HEK293 (cell line): ENCODE measurements around the gene TNFSF13.

ENCODE experiments used
- ATF2 ChIP-seq: fragments of 450-650 bp; formaldehyde crosslinking; IDR thresholded peaks from 2 replicates; pipeline ENCODE4 v1.5.1; 2016; ENCODE audit warnings: missing biosample characterization, missing genetic modification characterization, low read depth
- BCL11B ChIP-seq: fragments of 450-650 bp; formaldehyde crosslinking; IDR thresholded peaks from 2 replicates; pipeline ENCODE4 v1.5.1; 2016; ENCODE audit warnings: low read depth, missing biosample characterization, missing genetic modification characterization
- FEZF1 ChIP-seq: fragments of 450-650 bp; formaldehyde crosslinking; IDR thresholded peaks from 2 replicates; pipeline ENCODE4 v1.5.1; 2016; ENCODE audit warnings: missing biosample characterization, missing genetic modification characterization
- HIC1 ChIP-seq: fragments of 450-650 bp; formaldehyde crosslinking; IDR thresholded peaks from 2 replicates; pipeline ENCODE4 v1.5.1; 2016; ENCODE audit warnings: missing biosample characterization, missing genetic modification characterization
- KLF1 ChIP-seq: fragments of 450-650 bp; formaldehyde crosslinking; IDR thresholded peaks from 2 replicates; pipeline ENCODE4 v1.5.1; 2016; ENCODE audit warnings: missing biosample characterization, missing genetic modification characterization
- PATZ1 ChIP-seq: fragments of 450-650 bp; formaldehyde crosslinking; IDR thresholded peaks from 2 replicates; pipeline ENCODE4 v1.5.1; 2016; ENCODE audit warnings: missing biosample characterization, missing genetic modification characterization
- PBX3 ChIP-seq: sonication (generic); formaldehyde crosslinking; IDR thresholded peaks from 2 replicates; pipeline ENCODE4 v1.8.1; 2022; ENCODE audit warnings: mild to moderate bottlenecking, moderate library complexity, missing genetic modification reagents
- TRIM28 ChIP-seq: IDR thresholded peaks from 2 replicates; pipeline ENCODE4 v1.6.1; 2011; ENCODE audit warnings: low read length, control low read depth, borderline replicate concordance
- ZBTB17 ChIP-seq: fragments of 450-650 bp; formaldehyde crosslinking; IDR thresholded peaks from 2 replicates; pipeline ENCODE4 v1.5.1; 2016; ENCODE audit warnings: missing biosample characterization, missing genetic modification characterization
- ZBTB49 ChIP-seq: fragments of 450-650 bp; formaldehyde crosslinking; IDR thresholded peaks from 2 replicates; pipeline ENCODE4 v1.5.1; 2016; ENCODE audit warnings: missing biosample characterization, missing genetic modification characterization, low read depth
- ZNF132 ChIP-seq: fragments of 450-650 bp; formaldehyde crosslinking; IDR thresholded peaks from 2 replicates; pipeline ENCODE4 v1.5.1; 2017; ENCODE audit warnings: missing biosample characterization, missing genetic modification characterization, borderline replicate concordance
- ZNF148 ChIP-seq: fragments of 450-650 bp; formaldehyde crosslinking; IDR thresholded peaks from 2 replicates; pipeline ENCODE4 v1.5.0; 2017; ENCODE audit warnings: missing biosample characterization, missing genetic modification characterization, borderline replicate concordance
- ZNF155 ChIP-seq: fragments of 450-650 bp; formaldehyde crosslinking; IDR thresholded peaks from 2 replicates; pipeline ENCODE4 v1.5.1; 2016; ENCODE audit warnings: missing biosample characterization, missing genetic modification characterization
- ZNF18 ChIP-seq: fragments of 450-650 bp; formaldehyde crosslinking; IDR thresholded peaks from 2 replicates; pipeline ENCODE4 v1.5.1; 2016; ENCODE audit warnings: missing biosample characterization, missing genetic modification characterization
- ZNF19 ChIP-seq: fragments of 450-650 bp; formaldehyde crosslinking; IDR thresholded peaks from 2 replicates; pipeline ENCODE4; 2016; ENCODE audit warnings: missing biosample characterization, missing genetic modification characterization, low read depth
- ZNF354C ChIP-seq: fragments of 450-650 bp; formaldehyde crosslinking; IDR thresholded peaks from 2 replicates; pipeline ENCODE4 v1.5.1; 2016; ENCODE audit warnings: missing biosample characterization, missing genetic modification characterization, low read depth, borderline replicate concordance
- ZNF366 ChIP-seq: fragments of 450-650 bp; formaldehyde crosslinking; conservative IDR thresholded peaks from 2 replicates; pipeline ENCODE4 v1.5.1; 2016; ENCODE audit warnings: missing biosample characterization, missing genetic modification characterization
- ZNF530 ChIP-seq: fragments of 450-650 bp; formaldehyde crosslinking; IDR thresholded peaks from 2 replicates; pipeline ENCODE4 v1.5.1; 2016; ENCODE audit warnings: low read depth, missing biosample characterization, missing genetic modification characterization
- ZNF544 ChIP-seq: fragments of 450-650 bp; formaldehyde crosslinking; IDR thresholded peaks from 2 replicates; pipeline ENCODE4 v1.5.0; 2017; ENCODE audit warnings: missing biosample characterization, missing genetic modification characterization
- ZNF561 ChIP-seq: fragments of 450-650 bp; IDR thresholded peaks from 2 replicates; pipeline ENCODE4 v1.5.1; 2018; ENCODE audit warnings: missing biosample characterization, missing genetic modification characterization, borderline replicate concordance
- ZNF623 ChIP-seq: fragments of 450-650 bp; formaldehyde crosslinking; IDR thresholded peaks from 2 replicates; pipeline ENCODE4 v1.5.1; 2016; ENCODE audit warnings: missing biosample characterization, missing genetic modification characterization
- ZNF677 ChIP-seq: fragments of 450-650 bp; IDR thresholded peaks from 2 replicates; pipeline ENCODE4 v1.5.0; 2018; ENCODE audit warnings: missing biosample characterization, mild to moderate bottlenecking, missing genetic modification characterization, moderate library complexity
- ZNF701 ChIP-seq: fragments of 450-650 bp; formaldehyde crosslinking; IDR thresholded peaks from 2 replicates; pipeline ENCODE4 v1.5.1; 2016; ENCODE audit warnings: missing biosample characterization, missing genetic modification characterization

Gene TNFSF13

GRCh38 chr17:7561028-7561575, 2.6 kb downstream of the TNFSF13 start (continued):
- TF ChIP-seq ZBTB49 (no peak), ZNF132 (tag by site-specific recombination) (no peak), PBX3 (CRISPR knock-in tag) (no peak), FEZF1 (no peak), BCL11B (tag by site-specific recombination) (peak; percentile 45), ZNF701 (no peak), TRIM28 (no peak), ZBTB17 (tag by site-specific recombination) (no peak), KLF1 (tag by site-specific recombination) (peak; percentile 54), HIC1 (peak; percentile 86), ZNF544 (tag by site-specific recombination) (no peak), ZNF354C (no peak), ZNF366 (no peak), ZNF530 (no peak), ZNF155 (no peak), ZNF623 (tag by site-specific recombination) (no peak), ZNF148 (tag by site-specific recombination) (no peak), ZNF561 (no peak), PATZ1 (peak; percentile 24), ZNF19 (tag by site-specific recombination) (no peak), ATF2 (no peak), ZNF18 (tag by site-specific recombination) (no peak), ZNF677 (tag by site-specific recombination) (no peak)
